HG02884 (cell line): ENCODE data around the gene DISP3.

Source experiments
- ATAC-seq: cut with Tn5 transposase; IDR thresholded peaks from one replicate; pipeline ENCODE4 v1.9.1; 2021; ENCODE audit warnings: mild to moderate bottlenecking, moderate library complexity; ENCODE audit not compliant: unreplicated experiment

Gene DISP3

GRCh38 chr1:11478571-11479374 lies at the start of gene DISP3:
Gene DISP3 (plus strand): TSS chr1:11479155. CDS start chr1:11500993, 21,838 bp downstream.
- ATAC-seq: peak; percentile 71

- no peak for ATAC-seq
These were observed 49.7 kb upstream of the DISP3 start for GRCh38 chr1:11429226-11429625.

GRCh38 chr1:11429935-11430334 lies 49.0 kb upstream of the DISP3 start:
- no peak for ATAC-seq

GRCh38 chr1:11431941-11432507 lies 46.9 kb upstream of the DISP3 start:
- no peak for ATAC-seq

- no peak for ATAC-seq
These were observed 46.4 kb upstream of the DISP3 start for GRCh38 chr1:11432526-11432925.

- ATAC-seq: no peak
These were observed 44.5 kb upstream of the DISP3 start for GRCh38 chr1:11434501-11434900.

- ATAC-seq: no peak
These were observed 44.0 kb upstream of the DISP3 start for GRCh38 chr1:11434926-11435325.

- no peak for ATAC-seq
These were observed 40.0 kb upstream of the DISP3 start for GRCh38 chr1:11438996-11439395.

GRCh38 chr1:11441211-11441952 lies 37.6 kb upstream of the DISP3 start:
- ATAC-seq: no peak

- no peak for ATAC-seq
These were observed 35.9 kb upstream of the DISP3 start for GRCh38 chr1:11443043-11443442.

- no peak for ATAC-seq
These were observed 34.8 kb upstream of the DISP3 start for GRCh38 chr1:11443961-11444658.

- no peak for ATAC-seq
These were observed 34.0 kb upstream of the DISP3 start for GRCh38 chr1:11444907-11445306.

- ATAC-seq: no peak
These were observed 31.1 kb upstream of the DISP3 start for GRCh38 chr1:11447903-11448302.

- ATAC-seq: no peak
These were observed 30.4 kb upstream of the DISP3 start for GRCh38 chr1:11448373-11449099.

- ATAC-seq: no peak
These were observed 29.9 kb upstream of the DISP3 start for GRCh38 chr1:11449100-11449403.

GRCh38 chr1:11450310-11450709 lies 28.6 kb upstream of the DISP3 start:
- ATAC-seq: no peak

- ATAC-seq: no peak
These were observed 25.0 kb upstream of the DISP3 start for GRCh38 chr1:11453742-11454491.

GRCh38 chr1:11455967-11456570 lies 22.9 kb upstream of the DISP3 start:
- no peak for ATAC-seq

- ATAC-seq: no peak
These were observed 22.0 kb upstream of the DISP3 start for GRCh38 chr1:11456965-11457364.

- no peak for ATAC-seq
These were observed 20.1 kb upstream of the DISP3 start for GRCh38 chr1:11458811-11459275.
